Sigmoid colon (tissue), 7 donors: ENCODE data around the gene LIN7B. TPM values are rescaled to one million over a fixed set of nuclear protein-coding genes. Genes with fewer than 3 reads are reported as not detected.

Source experiments
- DNase-seq: peaks from one replicate; pipeline ENCODE4 v3.0.0-alpha.2; 2019
- H3K27ac ChIP-seq, 4 donors: fragments of 200-600 bp; sonication (generic); one replicate each; pipeline ENCODE4 v1.5.1; 2016 to 2019; ENCODE audit warnings: mild to moderate bottlenecking in 1 of 4
- H3K27me3 ChIP-seq, 3 donors: fragments of 200-600 bp; sonication (generic); one replicate each; pipeline ENCODE4 v1.5.1; 2019; ENCODE audit warnings: mild to moderate bottlenecking in 1 of 3
- H3K36me3 ChIP-seq, 4 donors: fragments of 200-600 bp; sonication (generic); one replicate each; pipeline ENCODE4 v1.5.1; 2016 to 2019
- H3K4me1 ChIP-seq, 4 donors: fragments of 200-600 bp; sonication (generic); one replicate each; pipeline ENCODE4 v1.5.1; 2017 to 2019
- H3K4me3 ChIP-seq, 4 donors: fragments of 200-600 bp; sonication (generic); one replicate each; pipeline ENCODE4 v1.5.1; 2017 to 2019; ENCODE audit warnings: mild to moderate bottlenecking in 2 of 4, moderate library complexity in 1 of 4
- H3K9me3 ChIP-seq, 4 donors: fragments of 200-600 bp in 3 of 4; sonication (generic) in 3 of 4; one replicate each; pipeline versions ENCODE4 v1.5.1 to v1.6.1; 2013 to 2019
- EP300 ChIP-seq, 4 donors: sonication (generic); formaldehyde crosslinking; IDR thresholded peaks; one replicate each; pipeline ENCODE4 v1.6.1; 2017; ENCODE audit warnings: antibody characterized with exemption in 4 of 4
- POLR2A ChIP-seq, 2 donors: fragments of 450-650 bp; IDR thresholded peaks; one replicate each; pipeline ENCODE4 v1.6.1; 2016; ENCODE audit warnings: antibody characterized with exemption in 2 of 2, mild to moderate bottlenecking in 2 of 2, moderate library complexity in 2 of 2
- POLR2AphosphoS5 ChIP-seq, 4 donors: sonication (generic); formaldehyde crosslinking; IDR thresholded peaks; one replicate each; pipeline ENCODE4 v1.6.1; 2017; ENCODE audit warnings: antibody characterized with exemption in 4 of 4
- WGBS, 2 donors: extraction: QIAGEN DNeasy Blood & Tissue Kit; methylation state at CpG; one replicate each; pipeline ENCODE4 v1.1.7; 2013; 5-methylcytosine and 5-hydroxymethylcytosine counted together
- intact Hi-C: fragments of 100-400 bp; cut with DNase I; formaldehyde crosslinking; loops from one replicate; pipeline ENCODE4 v1.15.1; 2023
- polyA plus RNA-seq, 3 donors: library from polyadenylated mRNA; stranded (reverse); fragments of 200-250 nt; gene quantifications; one replicate each; pipeline ENCODE4 v1.2.3, GENCODE V29; 2013
- total RNA-seq, 4 donors: library from RNA; depleted of rRNA; stranded (reverse); fragments of >200 nt; gene quantifications; one replicate each; pipeline ENCODE4 v1.1.0, GENCODE V29; 2016
- TF ChIP-seq, protein P1 (sequence below), 4 experiments: fragments of 450-650 bp in 3 of 4; fragments of 200-600 bp in 1 of 4; IDR thresholded peaks; one replicate each; pipeline ENCODE4 v1.5.1; 2016 to 2019; ENCODE audit warnings: antibody characterized with exemption in 4 of 4, mild to moderate bottlenecking in 3 of 4, moderate library complexity in 2 of 4
- donor health status: healthy with polysubstance abuse.
- donor health status: Bipolar disorder and iron deficiency.
- donor health status: healthy.

The LIN7B gene
- total and polyA plus RNA-seq, 7 donors: 9.9 to 28.8 (median 17.4) TPM

DNA sequence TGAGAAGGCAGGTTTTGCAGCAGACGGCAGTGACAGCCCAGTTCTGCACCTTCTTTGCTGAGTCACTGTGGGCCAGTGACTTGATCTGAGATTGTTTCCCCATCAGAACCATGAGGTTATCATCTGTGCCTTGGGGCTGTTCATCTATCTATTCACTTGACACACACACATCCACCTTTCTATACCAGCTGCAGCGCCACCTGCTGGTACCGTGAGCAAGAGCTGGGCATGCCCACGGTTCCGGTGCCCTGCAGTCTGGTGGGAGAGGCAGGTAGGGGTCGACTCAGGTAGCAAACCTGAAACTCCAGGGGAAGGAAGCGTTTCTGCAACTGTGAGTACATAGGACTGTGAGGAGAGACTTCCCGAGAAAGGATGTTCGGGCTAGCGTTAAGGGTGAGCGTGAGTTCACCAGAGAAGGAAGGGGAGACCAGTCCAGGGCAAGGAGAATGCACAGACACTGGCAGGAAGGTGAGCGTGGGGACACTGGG, 7.5 kb upstream of the LIN7B start:
- H3K4me3 ChIP-seq: no peak overlapping the region
- DNase-seq: no peak
- intact Hi-C loops: no loop called here
- no peaks in the 10 kb centered on the region for H3K9me3 ChIP-seq
- TF ChIP-seq, protein P1, sequence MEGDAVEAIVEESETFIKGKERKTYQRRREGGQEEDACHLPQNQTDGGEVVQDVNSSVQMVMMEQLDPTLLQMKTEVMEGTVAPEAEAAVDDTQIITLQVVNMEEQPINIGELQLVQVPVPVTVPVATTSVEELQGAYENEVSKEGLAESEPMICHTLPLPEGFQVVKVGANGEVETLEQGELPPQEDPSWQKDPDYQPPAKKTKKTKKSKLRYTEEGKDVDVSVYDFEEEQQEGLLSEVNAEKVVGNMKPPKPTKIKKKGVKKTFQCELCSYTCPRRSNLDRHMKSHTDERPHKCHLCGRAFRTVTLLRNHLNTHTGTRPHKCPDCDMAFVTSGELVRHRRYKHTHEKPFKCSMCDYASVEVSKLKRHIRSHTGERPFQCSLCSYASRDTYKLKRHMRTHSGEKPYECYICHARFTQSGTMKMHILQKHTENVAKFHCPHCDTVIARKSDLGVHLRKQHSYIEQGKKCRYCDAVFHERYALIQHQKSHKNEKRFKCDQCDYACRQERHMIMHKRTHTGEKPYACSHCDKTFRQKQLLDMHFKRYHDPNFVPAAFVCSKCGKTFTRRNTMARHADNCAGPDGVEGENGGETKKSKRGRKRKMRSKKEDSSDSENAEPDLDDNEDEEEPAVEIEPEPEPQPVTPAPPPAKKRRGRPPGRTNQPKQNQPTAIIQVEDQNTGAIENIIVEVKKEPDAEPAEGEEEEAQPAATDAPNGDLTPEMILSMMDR (IDR thresholded peaks at IDR 0.05): peak; percentile 43 to 68 (median 64)
- TF ChIP-seq EP300 (IDR thresholded peaks at IDR 0.05): no peak
- no peaks in the 10 kb centered on the region for H3K27me3 ChIP-seq
- H3K4me1 ChIP-seq: peaks cover 0 to 8% (median 4%) of the 10 kb centered on the region in 4 donors
- no peak overlapping the region for H3K27ac ChIP-seq
- WGBS, 2 donors: 57 to 68% methylated on average over 12 of the region's 12 CpGs
- H3K36me3 ChIP-seq: peaks cover 28 to 77% (median 48%) of the 10 kb centered on the region in 4 donors

DNA sequence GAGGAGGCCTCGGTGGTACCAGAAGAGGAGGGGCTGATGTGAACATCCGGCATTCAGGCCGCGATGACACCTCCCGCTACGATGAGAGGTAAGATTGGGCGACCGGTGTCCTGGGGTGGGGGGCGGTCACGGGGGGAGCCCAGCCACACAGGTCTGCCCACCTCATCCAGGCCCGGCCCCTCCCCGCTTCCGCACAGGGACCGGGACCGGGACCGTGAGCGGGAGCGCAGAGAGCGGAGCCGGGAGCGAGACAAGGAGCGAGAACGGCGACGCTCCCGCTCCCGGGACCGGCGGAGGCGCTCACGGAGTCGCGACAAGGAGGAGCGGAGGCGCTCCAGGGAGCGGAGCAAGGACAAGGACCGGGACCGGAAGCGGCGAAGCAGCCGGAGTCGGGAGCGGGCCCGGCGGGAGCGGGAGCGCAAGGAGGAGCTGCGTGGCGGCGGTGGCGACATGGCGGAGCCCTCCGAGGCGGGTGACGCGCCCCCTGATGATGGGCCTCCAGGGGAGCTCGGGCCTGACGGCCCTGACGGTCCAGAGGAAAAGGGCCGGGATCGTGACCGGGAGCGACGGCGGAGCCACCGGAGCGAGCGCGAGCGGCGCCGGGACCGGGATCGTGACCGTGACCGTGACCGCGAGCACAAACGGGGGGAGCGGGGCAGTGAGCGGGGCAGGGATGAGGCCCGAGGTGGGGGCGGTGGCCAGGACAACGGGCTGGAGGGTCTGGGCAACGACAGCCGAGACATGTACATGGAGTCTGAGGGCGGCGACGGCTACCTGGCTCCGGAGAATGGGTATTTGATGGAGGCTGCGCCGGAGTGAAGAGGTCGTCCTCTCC, 6.3 kb upstream of the LIN7B start:
- no peaks in the 10 kb centered on the region for H3K9me3 ChIP-seq
- TF ChIP-seq, protein P1 (IDR thresholded peaks at IDR 0.05): no peak
- TF ChIP-seq EP300 (IDR thresholded peaks at IDR 0.05): no peak
- no peak for TF ChIP-seq POLR2AphosphoS5 (IDR thresholded peaks at IDR 0.05)
- no peak for TF ChIP-seq POLR2A (IDR thresholded peaks at IDR 0.05)
- DNase-seq: no peak
- peaks cover 18 to 65% (median 37%) of the 10 kb centered on the region in 4 donors for H3K36me3 ChIP-seq
- 96% methylated on average over 93 of the region's 93 CpGs for WGBS, 2 donors
- peaks cover 0 to 8% (median 4%) of the 10 kb centered on the region in 4 donors for H3K4me1 ChIP-seq
- H3K27me3 ChIP-seq: no peaks in the 10 kb centered on the region
- H3K27ac ChIP-seq: no peak overlapping the region
- intact Hi-C loops: no loop called here
- H3K4me3 ChIP-seq: no peak overlapping the region

DNA sequence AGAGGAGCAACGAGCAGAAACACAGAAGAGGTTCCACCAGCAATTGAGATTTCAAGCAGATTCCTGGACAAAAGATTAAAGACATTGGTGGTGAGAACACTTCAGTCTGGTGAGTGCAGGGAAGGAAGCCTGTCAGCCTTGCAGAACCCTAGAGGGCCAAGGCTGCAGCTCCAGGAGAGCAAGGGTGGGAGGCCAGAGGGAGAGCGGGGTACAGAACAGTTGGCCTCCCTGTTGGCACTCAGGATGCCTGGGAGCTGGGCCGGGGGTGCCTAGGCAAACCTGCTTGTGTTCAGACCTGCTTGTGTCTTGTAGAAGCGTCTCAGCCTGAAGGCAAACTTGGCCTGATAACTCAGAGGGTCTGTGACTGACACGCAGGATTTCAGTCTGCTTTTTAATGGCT, 5.1 kb upstream of the LIN7B start:
- no peak for DNase-seq
- Histone ChIP-seq H3K4me1 (peaks cover 0 to 16% (median 9%) of the 10 kb centered on the region in 4 donors), H3K36me3 (peaks cover 15 to 53% (median 35%) of the 10 kb centered on the region in 4 donors), H3K27ac (no peak overlapping the region), H3K27me3 (no peaks in the 10 kb centered on the region), H3K4me3 (no peak overlapping the region), H3K9me3 (no peaks in the 10 kb centered on the region)
- intact Hi-C loops: no loop called here
- WGBS, 2 donors: 85 to 86% methylated on average over 5 of the region's 5 CpGs
- TF ChIP-seq EP300 (IDR thresholded peaks at IDR 0.05) (no peak), POLR2AphosphoS5 (IDR thresholded peaks at IDR 0.05) (no peak), POLR2A (IDR thresholded peaks at IDR 0.05) (no peak)
- TF ChIP-seq, protein P1 (IDR thresholded peaks at IDR 0.05): no peak

DNA sequence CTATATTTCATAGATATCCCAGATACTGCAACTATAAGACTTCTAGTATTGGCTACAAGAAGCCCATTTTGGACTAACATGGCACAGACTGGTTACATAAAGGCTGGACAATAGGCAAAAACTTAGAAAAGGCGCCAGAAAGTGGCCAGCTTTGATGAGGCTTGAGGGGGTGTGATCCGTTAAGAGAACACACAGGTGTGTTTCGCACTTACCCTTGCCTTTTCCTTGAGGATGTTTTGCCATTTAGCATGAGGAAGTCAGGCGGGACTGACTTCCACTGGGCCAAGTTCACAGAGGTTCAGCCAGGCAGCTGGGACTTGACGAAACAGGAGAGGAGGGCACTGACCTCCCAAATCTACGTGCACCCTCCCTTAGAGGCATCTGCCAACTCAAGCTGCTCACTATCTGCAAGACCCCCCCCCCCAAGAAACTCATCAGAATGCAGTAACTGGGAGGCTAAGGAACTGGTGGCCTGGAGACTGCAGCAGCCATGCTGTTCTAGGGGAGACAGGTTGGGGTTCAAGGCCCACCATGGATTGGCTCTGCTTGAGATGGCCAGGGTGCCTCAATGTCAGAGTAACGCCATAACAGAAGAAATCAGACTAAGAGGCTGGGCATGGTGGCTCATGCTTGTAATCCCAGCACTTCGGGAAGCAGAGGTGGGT, 4.5 kb upstream of the LIN7B start:
- no peaks in the 10 kb centered on the region for H3K27me3 ChIP-seq
- H3K27ac ChIP-seq: no peak overlapping the region
- H3K9me3 ChIP-seq: no peaks in the 10 kb centered on the region
- no peak overlapping the region for H3K4me3 ChIP-seq
- no peak for DNase-seq
- 90 to 91% methylated on average over 8 of the region's 8 CpGs for WGBS, 2 donors
- H3K4me1 ChIP-seq: peaks cover 0 to 16% (median 10%) of the 10 kb centered on the region in 4 donors
- no peak for TF ChIP-seq EP300 (IDR thresholded peaks at IDR 0.05)
- no peak for TF ChIP-seq POLR2A (IDR thresholded peaks at IDR 0.05)
- TF ChIP-seq POLR2AphosphoS5 (IDR thresholded peaks at IDR 0.05): no peak
- TF ChIP-seq, protein P1 (IDR thresholded peaks at IDR 0.05): no peak
- peaks cover 9 to 47% (median 30%) of the 10 kb centered on the region in 4 donors for H3K36me3 ChIP-seq
- intact Hi-C loops: no loop called here
